ENCODE data around the gene AGT.

DNA sequence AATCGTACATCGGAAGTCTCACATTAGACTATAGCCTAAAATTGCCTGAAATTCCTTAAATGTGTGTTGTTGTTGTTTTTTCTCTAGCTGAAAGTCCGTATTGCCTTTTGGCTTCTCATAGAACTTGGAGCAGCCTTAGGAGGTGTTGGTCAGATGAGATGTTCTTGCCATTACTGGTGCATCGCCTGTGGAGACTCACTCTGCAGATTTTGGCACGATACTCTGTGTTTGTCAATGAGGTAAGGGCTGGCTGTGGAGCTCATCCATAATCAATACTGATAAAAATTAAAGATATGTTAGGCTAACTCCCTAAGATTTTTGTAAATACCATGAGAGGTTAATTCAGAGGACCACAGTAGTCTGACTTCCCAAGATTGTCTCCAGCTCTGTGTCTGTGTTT, 28.9 kb downstream of the AGT start:
- TF ChIP-seq, protein P1, sequence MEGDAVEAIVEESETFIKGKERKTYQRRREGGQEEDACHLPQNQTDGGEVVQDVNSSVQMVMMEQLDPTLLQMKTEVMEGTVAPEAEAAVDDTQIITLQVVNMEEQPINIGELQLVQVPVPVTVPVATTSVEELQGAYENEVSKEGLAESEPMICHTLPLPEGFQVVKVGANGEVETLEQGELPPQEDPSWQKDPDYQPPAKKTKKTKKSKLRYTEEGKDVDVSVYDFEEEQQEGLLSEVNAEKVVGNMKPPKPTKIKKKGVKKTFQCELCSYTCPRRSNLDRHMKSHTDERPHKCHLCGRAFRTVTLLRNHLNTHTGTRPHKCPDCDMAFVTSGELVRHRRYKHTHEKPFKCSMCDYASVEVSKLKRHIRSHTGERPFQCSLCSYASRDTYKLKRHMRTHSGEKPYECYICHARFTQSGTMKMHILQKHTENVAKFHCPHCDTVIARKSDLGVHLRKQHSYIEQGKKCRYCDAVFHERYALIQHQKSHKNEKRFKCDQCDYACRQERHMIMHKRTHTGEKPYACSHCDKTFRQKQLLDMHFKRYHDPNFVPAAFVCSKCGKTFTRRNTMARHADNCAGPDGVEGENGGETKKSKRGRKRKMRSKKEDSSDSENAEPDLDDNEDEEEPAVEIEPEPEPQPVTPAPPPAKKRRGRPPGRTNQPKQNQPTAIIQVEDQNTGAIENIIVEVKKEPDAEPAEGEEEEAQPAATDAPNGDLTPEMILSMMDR (IDR thresholded peaks at IDR 0.05; ENCODE audit: low read length) = no peak
- TF ChIP-seq EZH2 (IDR thresholded peaks at IDR 0.05; ENCODE audit: borderline replicate concordance, low read length) = no peak
